GM12864 (cell line): ENCODE measurements around the gene GGT1.
"Not testable (repeated sequence)": the region's sequence is repeated elsewhere in the genome, so short reads cannot be mapped to it uniquely, and the experiment has no call there.

Experiments used
- DNase-seq: peaks from one replicate; pipeline ENCODE4 v3.0.0-alpha.2; 2011; ENCODE audit warnings: low read depth
- H3K4me3 ChIP-seq: 2 replicates; pipeline ENCODE4 v1.5.1; 2011; ENCODE audit warnings: mild to moderate bottlenecking, low read depth, low read length, control low read depth
- TF ChIP-seq, protein P1 (sequence below): IDR thresholded peaks from 2 replicates; pipeline ENCODE4 v1.5.1; 2011; ENCODE audit warnings: low read depth, mild to moderate bottlenecking, moderate library complexity, low read length, control low read depth, inconsistent platforms; ENCODE audit errors: missing control alignments

Gene GGT1

DNA sequence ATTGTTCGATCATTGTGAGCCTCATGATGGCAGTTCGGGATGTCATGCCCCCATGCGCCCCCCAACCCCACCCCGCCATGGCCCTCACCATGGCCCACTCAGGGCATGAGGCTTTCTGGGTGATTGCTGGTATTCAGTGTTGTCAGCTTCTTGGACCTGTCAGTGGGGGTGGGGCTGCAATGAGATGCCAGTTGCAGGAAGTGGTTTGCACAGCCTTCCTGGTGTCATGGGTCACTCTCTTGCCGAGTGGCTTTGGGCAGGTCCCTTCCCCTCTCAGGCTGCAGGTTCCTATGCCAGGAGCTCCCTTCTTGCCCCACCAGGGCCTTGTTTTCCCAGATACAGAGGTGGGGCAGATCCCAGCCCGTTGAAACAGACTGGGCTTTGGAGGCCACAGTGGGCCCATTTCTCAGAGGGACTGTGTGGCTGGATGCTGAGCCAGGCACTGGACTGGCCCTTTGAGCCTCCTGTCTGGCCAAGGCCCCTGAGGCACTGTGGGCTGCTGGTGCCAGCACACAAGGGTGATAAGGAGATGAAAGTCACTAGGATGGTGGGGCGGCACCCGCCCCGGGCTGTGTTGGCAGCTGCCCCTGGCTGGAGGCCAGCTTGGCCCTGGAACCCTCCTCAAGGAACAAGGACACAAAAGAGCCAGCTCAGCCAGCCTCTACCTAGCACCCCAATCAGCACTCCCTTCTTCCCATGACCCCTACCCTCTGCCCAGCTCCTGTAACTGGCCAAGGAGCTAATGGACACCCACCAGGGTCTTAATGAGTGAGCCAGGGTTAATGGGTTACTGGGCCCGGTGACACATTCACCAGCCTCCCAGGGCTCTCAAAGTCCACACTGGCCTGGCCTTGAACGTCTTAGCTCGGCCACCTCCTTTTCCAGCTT is 1.5 kb upstream of the GGT1 start:
- TF ChIP-seq, protein P1, sequence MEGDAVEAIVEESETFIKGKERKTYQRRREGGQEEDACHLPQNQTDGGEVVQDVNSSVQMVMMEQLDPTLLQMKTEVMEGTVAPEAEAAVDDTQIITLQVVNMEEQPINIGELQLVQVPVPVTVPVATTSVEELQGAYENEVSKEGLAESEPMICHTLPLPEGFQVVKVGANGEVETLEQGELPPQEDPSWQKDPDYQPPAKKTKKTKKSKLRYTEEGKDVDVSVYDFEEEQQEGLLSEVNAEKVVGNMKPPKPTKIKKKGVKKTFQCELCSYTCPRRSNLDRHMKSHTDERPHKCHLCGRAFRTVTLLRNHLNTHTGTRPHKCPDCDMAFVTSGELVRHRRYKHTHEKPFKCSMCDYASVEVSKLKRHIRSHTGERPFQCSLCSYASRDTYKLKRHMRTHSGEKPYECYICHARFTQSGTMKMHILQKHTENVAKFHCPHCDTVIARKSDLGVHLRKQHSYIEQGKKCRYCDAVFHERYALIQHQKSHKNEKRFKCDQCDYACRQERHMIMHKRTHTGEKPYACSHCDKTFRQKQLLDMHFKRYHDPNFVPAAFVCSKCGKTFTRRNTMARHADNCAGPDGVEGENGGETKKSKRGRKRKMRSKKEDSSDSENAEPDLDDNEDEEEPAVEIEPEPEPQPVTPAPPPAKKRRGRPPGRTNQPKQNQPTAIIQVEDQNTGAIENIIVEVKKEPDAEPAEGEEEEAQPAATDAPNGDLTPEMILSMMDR = no peak

DNA sequence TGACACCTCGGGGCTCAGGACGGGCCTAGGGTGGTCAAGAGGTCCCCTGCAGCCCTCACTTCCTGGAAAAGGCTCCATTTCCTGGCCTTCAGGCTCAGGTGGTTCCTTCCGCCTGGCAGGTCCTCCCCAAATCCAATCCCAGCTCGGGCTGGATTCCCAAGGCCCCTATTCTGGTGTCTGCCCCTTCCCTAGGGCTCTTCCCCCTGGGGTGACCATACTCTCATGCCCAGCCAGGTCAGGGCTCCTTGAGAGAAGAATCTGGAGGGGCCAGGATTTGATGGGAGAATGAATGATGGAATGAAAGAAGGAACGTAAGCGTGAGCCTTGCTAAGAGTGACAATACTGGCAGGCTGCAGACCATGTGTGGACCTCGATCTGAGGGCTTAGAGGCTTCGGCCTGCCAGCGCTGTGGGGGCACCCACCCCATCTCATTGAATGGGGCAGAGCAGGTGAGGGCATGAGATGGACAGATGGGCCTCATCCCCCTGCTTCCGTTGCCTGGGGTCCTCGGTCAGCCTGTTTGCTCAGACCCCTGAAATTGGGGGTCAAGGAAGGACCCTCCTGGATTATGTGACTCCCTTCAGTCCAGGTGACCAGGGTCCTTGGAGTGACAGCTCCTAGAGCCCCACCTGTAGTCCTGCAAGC is 766 bp upstream of the GGT1 start:
- not testable (repeated sequence) for H3K4me3 ChIP-seq, DNase-seq

More for the DNA sequence above, 1.5 kb upstream of the GGT1 start:
- no peak overlapping the region for H3K4me3 ChIP-seq
- no peak for DNase-seq

DNA sequence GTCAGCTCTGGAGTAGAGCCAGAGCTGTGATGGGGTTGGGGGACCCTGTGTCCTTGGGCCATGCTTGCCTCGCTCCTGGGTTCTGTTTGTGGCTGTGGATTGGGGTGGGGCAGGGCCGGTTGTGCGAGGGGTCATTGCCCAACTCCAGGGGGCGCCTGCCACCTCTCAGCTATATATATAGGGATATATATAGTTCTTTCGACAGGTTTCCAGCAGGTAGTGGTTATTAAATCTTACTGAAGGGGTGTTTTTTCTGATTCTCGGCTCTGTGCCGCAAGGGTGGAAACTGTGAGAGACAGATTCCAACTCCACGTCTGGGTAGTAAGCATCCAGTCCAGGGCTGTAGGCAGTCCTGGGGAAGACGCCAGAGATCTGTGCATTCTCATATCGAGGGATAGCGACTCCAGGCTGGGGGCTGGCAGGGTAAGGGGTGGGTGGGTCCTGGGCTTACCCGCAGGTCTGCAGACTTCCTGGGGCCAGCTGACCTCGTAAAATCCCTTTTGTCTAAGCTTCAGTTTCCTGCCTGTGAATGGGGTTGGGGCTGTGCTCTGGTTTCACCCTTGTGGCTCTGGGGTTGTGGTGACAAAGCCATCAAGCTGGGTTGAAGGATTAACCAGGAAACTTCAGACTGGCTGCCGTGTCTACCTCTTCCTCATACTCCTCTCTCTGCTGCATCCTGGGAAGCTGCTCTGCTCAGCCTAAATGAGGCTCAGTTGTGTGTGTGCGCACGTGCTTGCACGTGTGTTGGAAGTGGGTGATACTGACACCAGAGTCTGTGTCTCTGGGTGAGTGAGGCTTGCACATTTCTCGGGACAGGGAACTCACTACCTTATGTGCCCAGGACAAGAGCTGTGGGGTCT is 1.0 kb downstream of the GGT1 start:
- not testable (repeated sequence) for H3K4me3 ChIP-seq, DNase-seq

DNA sequence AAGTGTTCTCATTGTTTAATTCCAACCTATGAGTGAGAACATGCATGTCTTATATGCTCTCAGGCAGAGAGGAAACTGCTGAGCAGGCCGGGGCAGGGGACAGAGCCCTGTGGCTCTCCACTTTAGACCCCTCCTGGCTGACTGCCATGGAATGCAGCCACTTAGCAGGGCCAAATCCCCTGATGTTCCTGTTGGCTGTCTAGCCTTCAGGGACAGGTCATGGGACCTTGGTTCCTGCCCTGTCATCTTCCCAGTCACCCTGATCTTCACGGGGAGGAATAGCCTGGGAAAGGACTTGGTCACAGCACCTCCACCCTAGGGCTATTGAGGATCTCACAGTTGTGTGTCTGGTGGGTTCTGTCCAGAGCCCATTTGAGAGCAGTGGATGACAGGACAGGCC is 3.3 kb downstream of the GGT1 start:
- not testable (repeated sequence) for H3K4me3 ChIP-seq, DNase-seq

DNA sequence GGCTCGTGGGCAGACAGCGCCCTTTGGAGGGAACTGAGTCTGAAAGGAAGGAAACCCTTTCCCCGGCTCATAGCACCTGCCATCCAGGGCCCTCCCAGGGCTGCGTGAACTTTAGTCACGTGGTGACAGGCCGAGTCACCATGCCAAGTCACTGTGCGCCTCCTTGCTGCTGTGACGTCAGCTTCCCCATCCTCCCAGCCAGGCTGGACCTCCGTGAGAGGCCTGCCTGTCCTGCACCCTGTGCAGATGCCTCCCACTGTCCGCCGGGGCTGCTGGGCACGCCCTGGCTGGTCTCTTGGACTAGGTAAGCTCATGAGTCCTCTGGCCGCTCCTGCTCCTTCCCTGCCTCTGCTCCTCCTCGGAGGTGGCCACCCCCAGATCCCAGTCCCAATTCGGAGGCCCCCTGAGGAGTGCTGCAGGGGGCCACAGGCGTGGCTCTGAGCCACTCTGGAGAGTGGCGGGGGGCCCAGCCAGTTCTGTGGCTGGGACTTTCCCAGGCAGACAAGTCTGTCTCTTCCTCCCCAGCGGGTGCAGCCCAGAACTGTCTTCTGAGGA is 4.5 kb downstream of the GGT1 start:
- DNase-seq = peak; percentile 25
- H3K4me3 ChIP-seq = peak overlapping the region; percentile 64

DNA sequence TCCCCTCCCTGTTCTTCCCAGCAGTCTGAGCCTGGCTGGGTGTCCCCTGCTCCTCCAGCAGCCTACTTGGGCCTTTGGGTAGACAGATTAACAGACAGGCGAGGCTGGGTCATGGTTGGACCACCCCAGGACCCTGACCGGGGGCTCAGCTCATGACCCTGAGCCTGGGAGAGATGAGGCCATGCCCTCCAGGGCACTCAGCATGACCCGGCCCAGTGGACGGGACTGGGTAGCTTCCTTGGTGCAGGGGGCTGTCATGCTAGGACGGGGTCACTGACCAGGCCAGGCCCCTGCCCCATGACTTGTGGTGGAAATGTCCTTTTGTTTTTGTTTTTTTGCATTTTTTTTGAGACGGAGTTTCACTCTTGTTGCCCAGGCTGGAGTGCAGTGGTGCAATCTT is 5.3 kb downstream of the GGT1 start:
- not testable (repeated sequence) for DNase-seq
- H3K4me3 ChIP-seq = peak overlapping the region; percentile 64

DNA sequence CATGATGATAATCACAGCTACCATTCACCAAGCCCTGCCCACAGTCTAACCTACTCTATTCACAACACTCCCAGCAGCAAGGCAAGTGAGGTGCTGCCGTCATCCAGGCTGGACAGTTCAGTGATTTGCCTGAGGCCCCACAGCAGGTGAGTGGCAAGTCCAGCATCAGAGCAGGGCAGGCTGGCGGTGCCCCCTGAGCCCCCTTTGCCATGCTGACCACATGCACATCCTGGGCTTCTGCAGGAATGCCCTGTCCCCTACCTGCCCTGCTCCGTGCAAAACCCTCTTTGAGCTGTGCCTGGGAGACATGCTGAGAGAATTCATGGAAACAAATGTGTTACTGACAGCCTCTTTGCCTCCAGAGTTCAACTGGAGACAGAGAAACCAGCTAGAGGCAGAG is 6.9 kb downstream of the GGT1 start:
- H3K4me3 ChIP-seq, DNase-seq: not testable (repeated sequence)

DNA sequence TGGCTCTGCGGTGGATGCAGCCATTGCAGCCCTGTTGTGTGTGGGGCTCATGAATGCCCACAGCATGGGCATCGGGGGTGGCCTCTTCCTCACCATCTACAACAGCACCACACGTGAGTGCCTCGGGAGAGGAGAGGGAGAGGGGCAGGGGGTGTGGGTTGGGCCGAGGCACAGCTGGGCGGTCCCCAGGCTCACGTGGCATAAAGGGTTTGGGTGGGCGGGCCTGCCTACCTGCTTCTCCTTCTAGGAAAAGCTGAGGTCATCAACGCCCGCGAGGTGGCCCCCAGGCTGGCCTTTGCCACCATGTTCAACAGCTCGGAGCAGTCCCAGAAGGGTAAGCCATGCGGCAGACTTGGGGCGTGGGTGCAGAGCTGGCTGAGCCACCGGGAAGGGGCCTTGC is 11.8 kb downstream of the GGT1 start:
- not testable (repeated sequence) for DNase-seq, H3K4me3 ChIP-seq

DNA sequence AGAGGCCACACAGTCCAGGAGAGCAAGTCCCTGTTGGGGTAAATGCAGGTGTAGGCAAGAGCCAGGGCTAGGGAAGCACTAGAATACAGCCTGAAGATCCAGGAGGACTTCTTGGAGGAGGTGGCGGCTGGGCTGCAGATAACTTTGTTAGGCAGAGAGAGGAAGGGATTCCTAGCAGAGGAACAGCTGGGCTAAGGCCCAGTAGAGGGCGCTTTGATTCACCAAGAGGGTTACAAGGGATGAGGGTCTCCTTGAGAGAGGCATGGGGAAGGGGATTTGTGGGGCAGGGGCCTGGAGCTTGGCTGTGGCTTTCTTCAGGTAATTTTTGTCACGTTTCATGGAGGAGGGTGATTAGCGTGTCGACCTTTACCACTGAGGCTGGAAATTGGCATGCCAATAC is 18.3 kb downstream of the GGT1 start:
- not testable (repeated sequence) for DNase-seq, H3K4me3 ChIP-seq

DNA sequence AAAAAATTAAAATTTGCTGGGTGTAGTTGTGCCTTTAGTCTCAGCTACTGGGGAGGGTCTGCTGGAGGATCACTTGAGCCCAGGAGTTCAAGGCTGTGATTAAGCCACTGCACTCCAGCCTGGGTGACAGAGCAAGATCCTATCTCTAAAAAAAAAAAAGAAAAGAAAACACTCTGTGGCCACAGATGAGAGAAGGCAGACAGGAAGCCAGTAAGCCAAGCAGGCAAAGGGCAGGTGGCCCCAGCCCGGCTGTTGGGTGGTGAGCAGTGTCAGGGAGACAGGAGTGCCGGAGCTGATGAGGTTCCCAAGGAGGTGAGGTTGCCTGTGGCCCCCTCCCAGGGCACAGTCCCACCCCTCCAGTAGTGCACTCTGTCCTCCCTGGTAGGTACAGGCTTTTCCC is 19.6 kb downstream of the GGT1 start:
- not testable (repeated sequence) for H3K4me3 ChIP-seq, DNase-seq

DNA sequence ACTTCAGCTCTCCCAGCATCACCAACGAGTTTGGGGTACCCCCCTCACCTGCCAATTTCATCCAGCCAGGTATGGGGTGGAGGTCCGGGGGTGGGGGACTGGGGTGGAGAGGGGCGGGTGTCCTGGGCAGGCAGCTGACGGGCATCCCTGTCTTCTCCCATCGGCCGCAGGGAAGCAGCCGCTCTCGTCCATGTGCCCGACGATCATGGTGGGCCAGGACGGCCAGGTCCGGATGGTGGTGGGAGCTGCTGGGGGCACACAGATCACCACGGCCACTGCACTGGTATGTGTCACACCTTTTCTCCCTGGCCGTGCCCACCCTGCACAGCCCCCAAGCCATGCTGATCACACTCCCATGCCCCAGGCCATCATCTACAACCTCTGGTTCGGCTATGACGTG is 24.9 kb downstream of the GGT1 start:
- not testable (repeated sequence) for DNase-seq, H3K4me3 ChIP-seq

DNA sequence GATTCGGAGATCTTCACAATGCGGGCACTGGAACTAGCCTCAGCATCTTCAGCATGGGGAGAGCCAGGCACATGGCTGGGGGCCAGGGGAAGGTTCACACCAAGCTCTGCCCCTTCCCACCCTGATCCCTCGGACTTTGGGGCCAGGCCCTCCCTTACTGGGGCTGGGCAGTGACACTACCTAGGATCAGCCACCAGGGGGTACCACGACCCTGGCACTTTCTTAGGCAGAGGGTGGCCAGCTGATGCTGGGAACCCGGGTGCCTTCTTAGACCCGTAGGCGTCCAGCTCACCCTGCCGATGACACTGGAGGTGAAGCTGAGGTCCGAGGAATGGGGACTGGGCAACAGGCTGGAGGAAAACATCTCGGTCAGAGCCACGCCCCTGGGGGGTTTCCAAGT is 26.1 kb downstream of the GGT1 start:
- H3K4me3 ChIP-seq, DNase-seq: not testable (repeated sequence)
- TF ChIP-seq, protein P1 = peak; percentile 54

DNA sequence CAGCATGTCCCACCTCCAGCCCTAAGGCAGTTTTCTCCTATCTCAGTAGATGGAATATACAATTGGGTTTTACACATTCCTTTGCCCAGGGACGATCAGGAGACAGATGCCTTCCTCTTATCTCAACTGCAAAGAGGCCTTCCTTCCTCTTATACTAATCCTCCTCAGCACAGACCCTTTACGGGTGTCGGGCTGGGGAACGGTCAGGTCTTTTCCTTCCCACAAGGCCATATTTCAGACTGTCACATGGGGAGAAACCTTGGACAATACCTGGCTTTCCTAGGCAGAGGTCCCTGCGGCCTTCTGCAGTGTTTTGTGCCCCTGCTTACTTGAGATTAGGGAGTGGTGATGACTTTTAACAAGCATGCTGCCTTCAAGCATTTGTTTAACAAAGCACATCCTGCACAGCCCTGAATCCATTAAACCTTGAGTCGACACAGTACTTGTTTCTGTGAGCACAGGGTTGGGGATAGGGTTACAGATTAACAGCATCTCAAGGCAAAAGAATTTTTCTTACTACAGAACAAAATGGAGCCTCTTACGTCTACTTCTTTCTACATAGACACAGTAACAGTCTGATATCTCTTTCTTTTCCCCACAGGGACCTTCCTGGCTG is 27.9 kb downstream of the GGT1 start:
- not testable (repeated sequence) for DNase-seq, H3K4me3 ChIP-seq

DNA sequence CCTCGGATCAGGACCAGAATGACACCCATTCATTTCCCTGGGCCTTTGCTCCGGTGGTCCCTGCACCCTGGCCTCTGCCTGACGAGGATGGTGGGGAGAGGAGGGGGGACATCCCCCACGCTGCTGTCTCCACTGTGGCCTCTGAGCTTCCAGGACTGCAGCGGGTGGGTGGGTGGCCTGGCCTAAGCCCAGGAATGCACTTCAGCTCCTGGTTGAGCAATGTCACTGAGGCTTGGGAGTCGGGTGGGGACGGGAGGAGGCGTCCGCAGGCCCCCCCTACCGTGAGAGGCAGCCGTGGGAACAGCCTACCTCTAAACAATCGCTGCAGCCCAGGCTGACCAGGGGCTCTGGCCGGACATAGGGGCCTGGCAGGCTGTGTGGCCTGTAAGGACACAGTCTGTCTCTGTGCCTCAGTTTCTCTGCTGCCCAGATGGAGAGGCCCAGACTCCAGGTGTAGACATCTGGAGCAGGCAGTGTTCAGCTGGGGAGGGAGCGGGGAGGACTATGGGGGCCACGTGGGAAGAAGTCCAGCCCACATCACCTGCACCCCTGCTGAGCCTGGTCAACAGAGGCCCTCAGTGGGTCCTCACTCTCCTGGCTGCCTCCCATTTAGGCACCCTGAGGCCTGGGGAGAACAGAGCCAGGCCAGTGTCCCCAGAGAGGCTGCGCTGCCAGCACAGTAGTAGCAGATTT is 28.6 kb downstream of the GGT1 start:
- H3K4me3 ChIP-seq, DNase-seq: not testable (repeated sequence)

DNA sequence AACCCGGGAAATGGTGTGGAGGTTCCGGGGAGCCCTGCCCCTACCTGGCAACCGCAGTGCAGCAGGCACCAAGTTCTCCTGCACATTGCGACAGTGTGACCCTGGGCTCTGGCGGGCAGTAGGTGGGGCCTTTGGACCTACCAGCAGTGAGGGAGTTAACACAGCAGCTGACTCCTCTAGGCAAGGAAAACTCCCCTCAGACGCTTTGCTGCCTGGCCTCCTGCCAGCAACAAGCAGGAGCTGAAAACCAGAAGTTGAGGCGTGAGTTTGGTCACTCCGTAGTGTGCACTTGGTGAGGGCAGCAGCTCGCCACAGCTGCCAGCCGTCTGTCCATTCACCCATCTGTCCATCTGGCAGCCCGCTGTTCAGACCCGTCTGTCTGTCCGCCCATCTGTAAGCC is 29.6 kb downstream of the GGT1 start:
- not testable (repeated sequence) for DNase-seq, H3K4me3 ChIP-seq
